ENCODE results near the gene FER1L5.

Gene FER1L5

DNA sequence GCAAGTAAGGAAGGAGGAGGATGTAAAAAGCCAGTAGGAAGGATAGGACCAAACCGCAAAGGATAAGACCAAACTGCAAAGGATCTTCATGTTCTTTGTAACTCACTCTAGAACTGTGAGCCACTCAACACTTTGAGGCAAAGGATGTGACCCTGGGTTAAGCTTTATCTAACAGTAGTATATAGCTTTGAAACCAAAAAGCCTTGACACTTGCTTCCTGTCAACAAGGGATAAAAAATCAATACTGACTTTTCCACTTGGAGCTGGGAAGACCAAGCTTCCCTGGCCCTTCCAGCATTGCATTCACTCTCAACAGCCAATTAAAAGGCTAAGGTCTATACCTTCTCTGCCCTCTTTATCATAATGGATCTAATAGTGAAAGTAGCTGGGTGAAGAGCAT is 26.4 kb upstream of the FER1L5 start:
- Histone ChIP-seq H3K9me3 (ENCODE audit: insufficient read depth, low read depth, low read length) (no peaks in the 10 kb centered on the region), H3K4me1 (ENCODE audit: insufficient read depth, low read length, poor library complexity, severe bottlenecking) (peaks cover 12% of the 10 kb centered on the region), H3K27me3 (ENCODE audit: insufficient read depth, low read length, poor library complexity, severe bottlenecking) (no peaks in the 10 kb centered on the region), H3K9me2 (replicated peaks; ENCODE audit: low read depth, low read length) (no peaks in the 10 kb centered on the region), H3K79me2 (ENCODE audit: insufficient read depth, low read length) (no peaks in the 10 kb centered on the region), H3K36me3 (ENCODE audit: insufficient read depth, low read length) (peaks cover 65% of the 10 kb centered on the region), H3F3A (ENCODE audit: low read depth) (no peaks in the 10 kb centered on the region; the same call in 1 of the 2 replicates), H4K20me1 (ENCODE audit: insufficient read depth, low read length, poor library complexity, severe bottlenecking) (peaks cover 4% of the 10 kb centered on the region), H3K4me3 (ENCODE audit: low read length, poor library complexity, severe bottlenecking) (no peak overlapping the region), H2AFZ (ENCODE audit: low read length) (no peak overlapping the region), H3K9ac (ENCODE audit: low read depth, low read length, poor library complexity, severe bottlenecking) (no peak overlapping the region), H3K4me2 (ENCODE audit: low read depth, low read length, poor library complexity, severe bottlenecking) (no peak overlapping the region)
- TF ChIP-seq, protein P1, sequence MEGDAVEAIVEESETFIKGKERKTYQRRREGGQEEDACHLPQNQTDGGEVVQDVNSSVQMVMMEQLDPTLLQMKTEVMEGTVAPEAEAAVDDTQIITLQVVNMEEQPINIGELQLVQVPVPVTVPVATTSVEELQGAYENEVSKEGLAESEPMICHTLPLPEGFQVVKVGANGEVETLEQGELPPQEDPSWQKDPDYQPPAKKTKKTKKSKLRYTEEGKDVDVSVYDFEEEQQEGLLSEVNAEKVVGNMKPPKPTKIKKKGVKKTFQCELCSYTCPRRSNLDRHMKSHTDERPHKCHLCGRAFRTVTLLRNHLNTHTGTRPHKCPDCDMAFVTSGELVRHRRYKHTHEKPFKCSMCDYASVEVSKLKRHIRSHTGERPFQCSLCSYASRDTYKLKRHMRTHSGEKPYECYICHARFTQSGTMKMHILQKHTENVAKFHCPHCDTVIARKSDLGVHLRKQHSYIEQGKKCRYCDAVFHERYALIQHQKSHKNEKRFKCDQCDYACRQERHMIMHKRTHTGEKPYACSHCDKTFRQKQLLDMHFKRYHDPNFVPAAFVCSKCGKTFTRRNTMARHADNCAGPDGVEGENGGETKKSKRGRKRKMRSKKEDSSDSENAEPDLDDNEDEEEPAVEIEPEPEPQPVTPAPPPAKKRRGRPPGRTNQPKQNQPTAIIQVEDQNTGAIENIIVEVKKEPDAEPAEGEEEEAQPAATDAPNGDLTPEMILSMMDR (conservative IDR thresholded peaks at IDR 0.05; ENCODE audit: low read length): no peak
- no peak for TF ChIP-seq EZH2phosphoT487 (IDR thresholded peaks at IDR 0.05; ENCODE audit: borderline replicate concordance)

DNA sequence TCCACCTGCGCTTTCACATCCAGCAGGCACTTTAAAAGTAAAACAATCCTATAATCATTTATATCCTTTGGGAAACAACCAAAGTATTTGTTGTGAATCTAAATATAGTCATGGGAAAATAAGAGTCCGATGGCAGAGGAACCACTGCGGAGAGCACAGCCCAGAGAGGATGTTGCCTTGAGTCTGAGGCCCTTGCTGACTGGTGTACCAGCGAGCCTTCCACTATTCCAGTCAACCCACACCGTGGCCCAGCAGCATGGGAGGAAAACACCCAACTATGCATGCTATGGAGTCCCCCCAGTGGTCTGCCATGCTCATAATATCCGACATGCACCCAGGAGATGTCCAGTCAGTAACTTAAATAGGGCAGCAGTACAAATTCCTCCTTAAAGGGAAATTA is 26.0 kb upstream of the FER1L5 start:
- H3F3A ChIP-seq (ENCODE audit: low read depth): no peaks in the 10 kb centered on the region; the same call in 1 of the 2 replicates
- no peak for TF ChIP-seq EZH2phosphoT487 (IDR thresholded peaks at IDR 0.05; ENCODE audit: borderline replicate concordance)
- TF ChIP-seq, protein P1 (conservative IDR thresholded peaks at IDR 0.05; ENCODE audit: low read length): no peak
- no peaks in the 10 kb centered on the region for H3K27me3 ChIP-seq (ENCODE audit: insufficient read depth, low read length, poor library complexity, severe bottlenecking)
- H4K20me1 ChIP-seq (ENCODE audit: insufficient read depth, low read length, poor library complexity, severe bottlenecking): peaks cover 4% of the 10 kb centered on the region
- H3K36me3 ChIP-seq (ENCODE audit: insufficient read depth, low read length): peaks cover 61% of the 10 kb centered on the region
- no peak overlapping the region for H2AFZ ChIP-seq (ENCODE audit: low read length)
- H3K4me1 ChIP-seq (ENCODE audit: insufficient read depth, low read length, poor library complexity, severe bottlenecking): peaks cover 12% of the 10 kb centered on the region
- no peaks in the 10 kb centered on the region for H3K79me2 ChIP-seq (ENCODE audit: insufficient read depth, low read length)
- H3K9me3 ChIP-seq (ENCODE audit: insufficient read depth, low read depth, low read length): no peaks in the 10 kb centered on the region
- H3K9ac ChIP-seq (ENCODE audit: low read depth, low read length, poor library complexity, severe bottlenecking): no peak overlapping the region
- H3K4me3 ChIP-seq (ENCODE audit: low read length, poor library complexity, severe bottlenecking): no peak overlapping the region
- H3K9me2 ChIP-seq (replicated peaks; ENCODE audit: low read depth, low read length): no peaks in the 10 kb centered on the region
- H3K4me2 ChIP-seq (ENCODE audit: low read depth, low read length, poor library complexity, severe bottlenecking): peak overlapping the region; percentile 23

DNA sequence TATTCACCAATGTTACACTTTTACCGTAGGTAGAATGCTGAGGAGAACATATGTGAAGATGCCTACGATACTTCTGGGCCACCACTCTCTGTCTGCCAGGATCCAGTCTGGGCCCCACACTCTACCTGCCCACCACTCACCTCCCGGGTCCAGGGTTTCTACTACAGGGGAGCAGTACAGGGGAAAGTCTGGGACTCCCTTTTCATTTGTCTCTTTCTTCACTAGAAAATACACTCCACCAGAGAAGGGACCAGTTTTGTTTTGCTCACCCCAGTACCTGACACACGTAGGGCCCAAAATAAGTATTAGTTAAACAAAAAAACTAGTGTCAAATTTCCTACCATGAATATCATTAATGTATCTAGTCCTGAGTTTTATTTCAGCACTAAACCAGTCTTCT is 25.6 kb upstream of the FER1L5 start:
- Histone ChIP-seq H3K9me3 (ENCODE audit: insufficient read depth, low read depth, low read length) (no peaks in the 10 kb centered on the region), H3F3A (ENCODE audit: low read depth) (no peaks in the 10 kb centered on the region; the same call in 1 of the 2 replicates), H3K79me2 (ENCODE audit: insufficient read depth, low read length) (no peaks in the 10 kb centered on the region), H3K27me3 (ENCODE audit: insufficient read depth, low read length, poor library complexity, severe bottlenecking) (no peaks in the 10 kb centered on the region), H2AFZ (ENCODE audit: low read length) (no peak overlapping the region), H3K36me3 (ENCODE audit: insufficient read depth, low read length) (peaks cover 56% of the 10 kb centered on the region), H3K9ac (ENCODE audit: low read depth, low read length, poor library complexity, severe bottlenecking) (no peak overlapping the region), H4K20me1 (ENCODE audit: insufficient read depth, low read length, poor library complexity, severe bottlenecking) (peaks cover 4% of the 10 kb centered on the region), H3K4me2 (ENCODE audit: low read depth, low read length, poor library complexity, severe bottlenecking) (peak overlapping the region; percentile 23), H3K4me3 (ENCODE audit: low read length, poor library complexity, severe bottlenecking) (no peak overlapping the region), H3K4me1 (ENCODE audit: insufficient read depth, low read length, poor library complexity, severe bottlenecking) (peaks cover 12% of the 10 kb centered on the region), H3K9me2 (replicated peaks; ENCODE audit: low read depth, low read length) (no peaks in the 10 kb centered on the region)
- TF ChIP-seq EZH2phosphoT487 (IDR thresholded peaks at IDR 0.05; ENCODE audit: borderline replicate concordance): no peak
- TF ChIP-seq, protein P1 (conservative IDR thresholded peaks at IDR 0.05; ENCODE audit: low read length): no peak

All from Loucy (cell line).